ENCODE measurements around the gene MCM6.

GRCh38 chr2:135893374-135893794 lies 17.1 kb upstream of the MCM6 start:
- TF ChIP-seq CTCF (IDR thresholded peaks at IDR 0.05 in 8 of 11, conservative IDR thresholded peaks at IDR 0.05 in 3 of 11) (no peak), POLR2AphosphoS5 (IDR thresholded peaks at IDR 0.05) (no peak), POLR2A (IDR thresholded peaks at IDR 0.05) (no peak)
